ENCODE results near the gene CTCF.
"Not testable (repeated sequence)": the region's sequence is repeated elsewhere in the genome, so short reads cannot be mapped to it uniquely, and the experiment has no call there.

The CTCF gene

DNA sequence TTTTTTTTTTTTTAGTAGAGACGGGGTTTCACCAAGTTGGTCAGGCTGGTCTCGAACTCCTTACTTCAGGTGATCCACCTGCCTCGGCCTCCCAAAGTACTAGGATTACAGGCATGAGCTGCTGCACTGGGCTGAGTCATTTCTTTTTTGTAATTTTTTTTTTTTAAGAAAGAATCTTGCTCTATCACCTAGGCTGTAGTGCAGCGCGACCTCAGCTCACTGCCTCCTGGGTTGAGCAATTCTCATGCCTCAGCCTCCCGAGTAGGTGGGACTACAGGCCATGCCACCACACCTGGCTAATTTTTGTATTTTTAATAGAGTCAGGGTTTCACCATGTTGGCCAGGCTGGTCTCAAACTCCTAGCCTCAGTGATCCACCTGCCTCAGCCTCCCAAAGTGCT is 28.3 kb upstream of the CTCF start:
- DNase-seq (ENCODE audit: low spot score): not testable (repeated sequence)

DNA sequence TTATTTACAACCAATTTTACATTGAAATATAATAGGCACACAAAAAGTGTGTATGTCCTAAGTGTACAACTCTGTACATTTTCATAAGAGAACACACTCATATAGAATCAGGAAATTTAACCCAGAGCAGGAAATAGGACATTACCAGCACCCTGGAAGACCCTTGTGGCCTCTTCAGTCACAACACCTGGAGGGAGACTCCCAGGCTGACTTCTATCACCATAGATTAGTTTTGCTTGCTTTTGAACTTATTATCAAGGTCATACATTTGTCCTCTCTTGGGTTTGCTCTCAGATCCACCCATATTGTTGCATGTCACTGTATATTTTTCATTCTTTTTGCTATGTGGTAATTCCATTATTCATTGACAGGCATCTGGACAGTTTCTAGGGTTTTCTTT is 27.9 kb upstream of the CTCF start:
- no peak for DNase-seq (ENCODE audit: low spot score)

DNA sequence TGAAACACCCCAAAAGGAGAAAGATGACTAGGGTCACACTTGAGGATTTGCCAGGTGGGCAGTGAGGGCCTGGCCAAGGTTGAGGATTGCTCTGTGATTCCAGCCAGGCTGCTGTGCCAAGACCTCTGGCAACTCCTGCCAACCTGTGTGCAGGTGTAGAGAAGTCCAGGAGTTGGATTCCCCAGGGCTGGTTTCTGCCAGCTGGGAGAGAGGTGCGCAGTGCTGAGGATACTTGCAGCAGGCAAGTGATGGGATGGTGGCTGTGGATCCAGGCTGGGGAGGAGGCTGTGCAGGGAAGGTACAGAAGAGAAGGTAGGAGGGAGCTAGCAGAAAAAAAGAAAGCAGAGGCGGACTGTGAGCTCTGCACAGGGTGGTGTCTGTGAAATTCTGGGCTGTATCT is 27.1 kb upstream of the CTCF start:
- no peak for DNase-seq (ENCODE audit: low spot score)

DNA sequence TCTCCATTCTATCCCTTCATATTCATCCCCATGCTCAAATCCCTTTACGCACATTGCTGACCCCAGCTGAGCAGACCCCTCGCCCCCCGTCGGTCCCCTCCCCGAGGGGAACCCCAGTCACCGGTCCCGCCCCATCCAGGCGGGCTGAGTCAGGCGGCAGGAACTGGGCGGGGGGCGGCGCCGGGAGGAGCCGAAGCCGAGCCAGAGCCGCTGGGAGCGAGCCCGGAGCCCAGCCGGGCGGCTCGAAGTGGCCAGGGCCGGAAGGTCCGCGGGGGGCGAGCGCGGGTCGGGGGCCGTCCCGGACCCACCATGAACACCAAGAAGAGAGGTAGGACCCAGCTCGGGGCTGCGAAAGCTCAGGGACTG is 25.1 kb upstream of the CTCF start:
- no peak for DNase-seq (ENCODE audit: low spot score)

DNA sequence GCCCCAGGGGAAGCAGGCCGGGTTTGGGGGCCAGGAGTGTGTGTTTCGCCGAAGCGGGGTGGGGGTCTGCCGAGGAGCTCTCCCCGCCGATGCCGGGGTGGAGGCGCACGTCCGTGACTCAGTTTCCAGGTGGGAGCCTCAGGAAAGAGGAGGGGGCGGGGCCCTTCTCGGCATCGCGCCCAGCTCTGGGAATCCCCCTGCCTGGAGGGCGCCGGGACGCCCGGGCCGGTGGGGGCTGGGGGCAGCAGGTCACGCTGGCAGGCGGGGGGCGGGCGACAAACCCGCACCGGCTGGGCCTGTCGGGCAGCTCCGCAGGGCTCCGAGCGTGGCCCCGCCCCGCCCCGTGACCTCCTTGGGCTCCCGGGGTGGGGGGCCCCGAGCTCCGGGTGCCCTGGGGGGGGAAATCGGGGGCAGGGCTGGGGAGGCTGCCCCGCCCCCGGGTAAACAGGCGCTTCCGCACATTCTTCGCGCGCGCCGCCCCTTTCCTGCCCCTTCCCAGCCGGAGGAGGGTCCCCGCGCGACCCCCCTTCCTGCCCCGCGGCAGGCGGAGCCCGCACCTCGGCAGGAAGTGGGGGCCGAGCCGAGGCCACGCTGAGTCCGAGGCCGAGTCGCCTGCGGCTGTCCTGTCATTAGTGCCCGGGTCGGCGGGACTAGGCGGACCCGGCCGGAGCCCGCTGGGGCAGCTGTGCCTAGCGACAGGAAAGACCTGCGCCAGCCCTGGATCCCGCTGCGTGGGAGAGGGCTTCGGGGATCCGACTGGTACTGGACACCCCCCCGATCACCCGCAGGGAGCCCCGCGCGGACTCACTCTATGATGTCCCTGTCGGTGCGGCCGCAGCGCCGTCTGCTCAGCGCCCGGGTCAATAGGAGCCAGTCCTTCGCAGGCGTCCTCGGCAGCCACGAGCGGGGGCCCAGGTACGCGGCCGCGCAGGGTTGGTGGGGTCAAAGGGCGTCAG is 24.4 kb upstream of the CTCF start:
- DNase-seq (ENCODE audit: low spot score): no peak

- DNase-seq (ENCODE audit: low spot score): no peak
These were observed 23.6 kb upstream of the CTCF start for GRCh38 chr16:67538666-67539101.

DNA sequence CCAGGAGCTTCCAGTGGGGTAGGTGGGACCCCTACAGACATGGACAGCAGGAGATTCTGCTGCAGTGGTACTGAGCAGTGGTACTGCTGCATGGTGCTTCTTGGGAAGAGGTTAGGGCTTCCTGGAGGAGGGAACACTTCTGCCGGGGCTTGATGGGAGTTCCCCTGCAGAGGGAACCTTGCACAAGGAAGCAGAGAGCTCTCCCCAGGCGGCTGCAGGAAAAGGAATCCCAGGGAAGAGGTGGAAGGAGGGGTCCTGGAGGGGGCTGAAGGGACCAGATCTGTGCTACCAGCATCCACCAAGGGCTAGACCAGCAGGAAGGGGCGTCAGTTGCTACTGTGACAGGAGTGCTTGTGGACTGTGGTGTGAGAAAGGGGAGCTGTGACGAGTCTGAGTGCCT is 23.1 kb upstream of the CTCF start:
- no peak for DNase-seq (ENCODE audit: low spot score)

- no peak for DNase-seq (ENCODE audit: low spot score)
These were observed 22.4 kb upstream of the CTCF start for GRCh38 chr16:67539691-67540635.

GRCh38 chr16:67540756-67541155 is 21.6 kb upstream of the CTCF start:
- DNase-seq (ENCODE audit: low spot score): no peak

DNA sequence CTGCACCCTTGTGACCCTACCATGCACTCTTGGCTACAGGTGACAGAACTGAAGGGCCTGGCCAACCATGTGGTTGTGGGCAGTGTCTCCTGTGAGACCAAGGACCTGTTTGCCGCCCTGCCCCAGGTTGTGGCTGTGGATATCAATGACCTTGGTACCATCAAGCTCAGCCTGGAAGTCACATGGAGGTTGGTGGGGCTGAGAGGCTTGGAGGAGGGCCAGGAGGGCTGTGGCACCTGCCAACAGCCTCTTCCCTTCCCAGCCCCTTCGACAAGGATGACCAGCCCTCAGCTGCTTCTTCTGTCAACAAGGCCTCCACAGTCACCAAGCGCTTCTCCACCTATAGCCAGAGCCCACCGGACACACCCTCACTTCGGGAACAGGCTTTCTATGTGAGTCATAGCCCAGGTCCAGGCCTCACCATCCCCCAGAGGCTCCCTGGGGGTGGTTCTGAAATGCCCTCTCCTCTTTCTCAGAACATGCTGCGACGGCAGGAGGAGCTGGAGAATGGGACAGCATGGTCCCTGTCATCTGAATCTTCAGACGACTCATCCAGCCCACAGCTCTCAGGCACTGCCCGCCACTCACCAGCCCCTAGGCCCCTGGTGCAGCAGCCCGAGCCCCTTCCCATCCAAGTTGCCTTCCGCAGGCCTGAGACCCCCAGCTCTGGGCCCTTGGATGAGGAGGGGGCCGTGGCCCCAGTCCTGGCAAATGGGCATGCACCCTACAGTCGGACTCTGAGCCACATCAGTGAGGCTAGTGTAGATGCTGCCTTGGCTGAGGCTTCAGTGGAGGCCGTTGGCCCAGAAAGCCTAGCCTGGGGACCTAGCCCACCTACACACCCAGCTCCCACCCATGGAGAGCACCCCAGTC is 20.7 kb upstream of the CTCF start:
- no peak for DNase-seq (ENCODE audit: low spot score)

GRCh38 chr16:67542464-67542863 is 19.9 kb upstream of the CTCF start:
- no peak for DNase-seq (ENCODE audit: low spot score)

DNA sequence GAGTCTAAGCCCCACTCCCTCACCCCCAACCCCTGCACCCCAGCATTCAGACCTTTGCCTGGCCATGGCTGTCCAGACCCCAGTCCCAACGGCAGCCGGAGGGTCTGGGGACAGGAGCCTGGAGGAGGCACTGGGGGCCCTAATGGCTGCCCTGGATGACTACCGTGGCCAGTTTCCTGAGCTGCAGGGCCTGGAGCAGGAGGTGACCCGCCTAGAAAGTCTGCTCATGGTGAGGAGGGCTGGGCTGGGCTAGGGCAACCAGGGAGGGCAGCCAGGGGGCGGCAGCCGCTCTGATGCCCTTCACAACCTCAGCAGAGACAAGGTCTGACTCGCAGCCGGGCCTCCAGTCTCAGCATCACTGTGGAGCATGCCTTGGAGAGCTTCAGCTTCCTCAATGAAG is 19.3 kb upstream of the CTCF start:
- DNase-seq (ENCODE audit: low spot score): no peak

GRCh38 chr16:67543582-67543981 is 18.7 kb upstream of the CTCF start:
- no peak for DNase-seq (ENCODE audit: low spot score)

DNA sequence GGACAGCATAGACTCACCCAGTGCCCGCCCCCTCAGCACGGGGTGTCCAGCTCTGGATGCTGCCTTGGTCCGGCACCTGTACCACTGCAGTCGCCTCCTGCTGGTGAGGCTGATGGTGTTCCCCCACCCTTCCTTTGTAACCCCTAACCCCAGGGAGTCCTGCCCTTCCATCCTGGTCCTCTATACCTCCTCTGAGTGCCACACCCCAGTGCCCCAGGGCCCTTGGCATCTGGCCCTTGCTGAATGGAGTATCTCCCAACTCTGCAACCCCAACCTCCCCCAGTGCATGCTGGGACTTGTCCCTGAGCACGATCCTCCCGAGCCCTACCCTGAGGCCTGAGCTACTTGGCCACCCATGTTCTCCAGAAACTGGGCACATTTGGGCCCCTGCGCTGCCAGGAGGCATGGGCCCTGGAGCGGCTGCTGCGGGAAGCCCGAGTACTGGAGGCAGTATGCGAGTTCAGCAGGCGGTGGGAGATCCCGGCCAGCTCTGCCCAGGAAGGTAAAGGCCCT is 17.9 kb upstream of the CTCF start:
- no peak for DNase-seq (ENCODE audit: low spot score)

DNA sequence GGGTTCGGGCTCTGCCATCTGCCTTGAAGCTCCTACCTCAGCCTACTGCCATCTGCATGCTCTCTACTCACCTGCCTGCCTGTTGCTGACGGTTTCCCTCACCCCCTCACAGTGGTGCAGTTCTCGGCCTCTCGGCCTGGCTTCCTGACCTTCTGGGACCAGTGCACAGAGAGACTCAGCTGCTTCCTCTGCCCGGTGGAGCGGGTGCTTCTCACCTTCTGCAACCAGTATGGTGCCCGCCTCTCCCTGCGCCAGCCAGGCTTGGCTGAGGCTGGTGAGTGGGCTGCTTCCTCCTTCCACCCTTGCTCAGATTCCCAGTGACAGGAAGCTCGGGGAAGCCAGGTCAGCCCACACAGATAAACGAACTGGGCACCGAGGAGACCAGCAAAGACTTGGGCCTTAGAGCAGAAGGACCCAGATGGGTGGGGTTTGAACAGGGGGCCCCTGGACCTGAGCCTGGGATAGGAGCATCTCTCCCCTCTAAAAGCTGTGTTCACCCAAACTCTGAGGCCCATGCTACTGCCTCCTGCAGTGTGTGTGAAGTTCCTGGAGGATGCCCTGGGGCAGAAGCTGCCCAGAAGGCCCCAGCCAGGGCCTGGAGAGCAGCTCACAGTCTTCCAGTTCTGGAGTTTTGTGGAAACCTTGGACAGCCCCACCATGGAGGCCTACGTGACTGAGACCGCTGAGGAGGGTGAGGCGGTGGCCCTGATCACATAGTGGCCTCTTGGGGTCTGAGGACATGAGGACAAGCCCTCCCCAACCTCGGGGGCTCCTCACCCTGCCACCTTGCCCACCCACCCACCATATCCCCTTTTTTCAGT is 17.3 kb upstream of the CTCF start:
- no peak for DNase-seq (ENCODE audit: low spot score)

DNA sequence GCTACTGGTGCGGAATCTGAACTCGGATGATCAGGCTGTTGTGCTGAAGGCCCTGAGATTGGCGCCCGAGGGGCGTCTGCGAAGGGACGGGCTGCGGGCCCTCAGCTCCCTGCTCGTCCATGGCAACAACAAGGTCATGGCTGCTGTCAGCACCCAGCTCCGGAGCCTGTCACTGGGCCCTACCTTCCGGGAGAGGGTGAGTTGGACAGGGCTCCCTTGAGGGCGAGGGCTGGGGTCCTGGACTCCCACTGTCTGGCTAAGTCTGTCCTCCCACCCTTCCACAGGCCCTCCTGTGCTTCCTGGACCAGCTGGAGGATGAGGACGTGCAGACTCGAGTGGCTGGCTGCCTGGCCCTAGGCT is 16.7 kb upstream of the CTCF start:
- no peak for DNase-seq (ENCODE audit: low spot score)

DNA sequence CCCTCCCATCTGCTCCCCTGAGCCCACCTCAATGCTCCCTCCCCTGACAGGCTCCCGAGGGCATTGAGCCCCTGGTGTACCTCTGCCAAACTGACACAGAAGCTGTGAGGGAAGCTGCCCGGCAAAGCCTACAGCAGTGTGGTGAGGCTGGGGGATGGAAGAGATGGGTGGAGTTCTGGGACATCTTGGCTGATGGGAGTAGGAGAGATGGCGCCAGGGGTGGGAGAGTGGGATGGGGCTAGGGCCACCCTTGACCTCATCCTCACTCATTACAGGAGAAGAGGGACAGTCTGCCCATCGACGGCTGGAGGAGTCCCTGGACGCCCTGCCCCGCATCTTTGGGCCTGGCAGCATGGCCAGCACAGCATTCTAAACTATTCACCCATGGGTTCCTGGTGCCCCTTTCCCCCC is 16.2 kb upstream of the CTCF start:
- no peak for DNase-seq (ENCODE audit: low spot score)

GRCh38 chr16:67546761-67547422 is 15.4 kb upstream of the CTCF start:
- DNase-seq (ENCODE audit: low spot score): no peak

GRCh38 chr16:67547423-67548264 is 14.7 kb upstream of the CTCF start:
- DNase-seq (ENCODE audit: low spot score): no peak
